Umbilical cord (tissue), 2 donors: ENCODE data around the gene SEC62. TPM values are rescaled to one million over a fixed set of nuclear protein-coding genes. Genes with fewer than 3 reads are reported as not detected.

Experiments
- DNase-seq: peaks from one replicate; pipeline ENCODE4 v3.0.0-alpha.2; 2015; ENCODE audit warnings: low spot score
- total RNA-seq: library from RNA; depleted of rRNA; stranded (reverse); fragments of >200 nt; gene quantifications from one replicate; pipeline ENCODE4 v1.2.3, GENCODE V29; 2014; ENCODE audit warnings: low replicate concordance; ENCODE audit not compliant: insufficient read depth

Gene SEC62, protein sequence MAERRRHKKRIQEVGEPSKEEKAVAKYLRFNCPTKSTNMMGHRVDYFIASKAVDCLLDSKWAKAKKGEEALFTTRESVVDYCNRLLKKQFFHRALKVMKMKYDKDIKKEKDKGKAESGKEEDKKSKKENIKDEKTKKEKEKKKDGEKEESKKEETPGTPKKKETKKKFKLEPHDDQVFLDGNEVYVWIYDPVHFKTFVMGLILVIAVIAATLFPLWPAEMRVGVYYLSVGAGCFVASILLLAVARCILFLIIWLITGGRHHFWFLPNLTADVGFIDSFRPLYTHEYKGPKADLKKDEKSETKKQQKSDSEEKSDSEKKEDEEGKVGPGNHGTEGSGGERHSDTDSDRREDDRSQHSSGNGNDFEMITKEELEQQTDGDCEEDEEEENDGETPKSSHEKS
- 48.9 TPM for total RNA-seq

DNA sequence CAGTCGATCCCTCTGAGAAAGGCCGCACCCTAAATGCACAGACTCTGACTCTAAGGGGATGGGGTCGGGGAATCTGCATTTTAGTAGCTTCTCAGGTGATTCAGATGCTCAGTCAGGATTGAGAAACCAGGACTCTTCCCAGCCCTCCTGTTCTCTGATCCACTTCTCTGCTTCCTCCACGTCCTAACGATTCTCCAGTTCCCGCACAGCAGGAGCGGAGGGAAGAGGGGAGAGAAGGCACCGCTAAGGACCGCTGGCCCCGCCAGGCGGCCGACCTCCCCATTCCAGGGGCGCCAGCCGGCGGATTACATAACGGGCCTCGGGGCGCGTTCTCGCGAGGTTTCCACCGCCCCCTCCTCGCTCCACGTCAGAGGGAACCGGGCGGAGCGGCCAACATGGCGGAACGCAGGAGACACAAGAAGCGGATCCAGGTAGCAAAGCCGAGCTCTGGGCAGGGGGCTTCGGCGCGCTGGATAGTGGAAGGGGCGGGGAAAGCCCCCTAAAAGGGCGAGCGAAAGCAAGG, at the start of gene SEC62:
Gene SEC62 (plus strand): TSS at position 380 of the 523 bp plus-strand sequence. CDS start 16 bp downstream, at position 396.
- peak; percentile 95 for DNase-seq

DNA sequence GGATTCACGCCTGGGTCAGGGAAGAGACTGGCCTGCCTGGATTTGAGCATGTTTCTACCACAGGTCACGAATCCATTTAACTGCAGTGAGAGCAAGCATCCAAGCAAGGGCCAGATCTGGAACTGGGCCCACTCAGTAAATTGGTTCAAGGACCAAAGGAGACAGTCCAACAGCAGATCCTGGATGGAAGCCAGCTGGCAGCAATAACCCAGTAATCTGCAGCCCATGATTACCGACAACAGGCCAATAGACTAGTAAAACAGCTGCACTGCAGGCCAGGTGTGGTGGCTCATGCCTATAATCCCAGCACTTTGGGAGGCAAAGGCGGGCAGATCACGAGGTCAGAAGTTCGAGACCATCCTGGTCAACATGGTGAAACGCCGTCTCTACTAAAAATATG, 43.4 kb upstream of the SEC62 start:
- no peak for DNase-seq

DNA sequence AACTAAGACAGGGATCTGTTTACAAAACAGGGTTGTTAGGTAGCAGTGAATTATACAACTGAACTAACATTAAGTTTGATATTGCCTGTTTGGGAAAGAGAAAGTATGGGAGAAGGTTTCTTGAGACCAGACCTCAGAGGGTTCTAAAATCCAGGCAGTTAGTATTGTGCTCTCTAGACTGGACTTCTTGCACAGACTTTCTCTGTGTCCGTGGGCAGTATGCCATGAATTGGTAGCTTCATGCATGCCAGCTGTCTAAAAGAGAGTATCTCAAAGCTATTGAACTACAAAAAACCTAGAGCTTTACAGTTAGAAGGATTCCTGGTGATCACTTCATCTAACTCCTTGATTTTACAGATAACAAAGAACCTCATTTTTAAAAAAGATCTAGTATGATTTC, 42.8 kb upstream of the SEC62 start:
- DNase-seq, result no peak

DNA sequence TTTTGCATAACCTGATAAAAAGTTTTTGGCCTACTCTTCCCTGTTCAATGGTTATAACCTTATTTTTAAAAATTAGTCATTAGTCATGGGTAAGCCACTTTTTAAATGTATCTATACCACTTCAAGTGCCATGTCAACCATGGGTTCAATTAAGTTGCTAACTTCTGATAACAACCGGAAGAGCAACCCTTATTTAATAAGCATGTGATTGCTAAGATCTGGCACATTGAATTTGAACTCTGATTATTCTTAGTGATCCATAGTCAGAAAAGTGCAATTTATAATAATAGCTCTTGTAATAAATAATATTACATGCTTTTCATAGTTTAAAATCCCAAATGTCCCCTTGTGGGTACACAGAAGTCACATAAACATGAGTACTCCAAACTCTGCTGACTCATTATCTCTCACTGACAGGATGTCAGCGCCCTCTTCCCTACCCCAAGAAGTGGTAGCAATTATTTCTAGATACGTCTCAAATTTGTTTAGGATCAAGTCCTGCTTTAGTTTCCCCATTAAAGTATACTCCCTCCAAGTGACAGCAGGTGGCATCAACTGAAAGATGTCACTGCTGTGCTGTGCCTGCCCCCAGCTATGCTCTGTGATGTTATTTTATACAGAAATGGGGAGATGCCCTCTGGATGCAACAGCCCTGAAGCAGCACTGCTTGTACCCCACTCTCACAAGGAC, 36.6 kb upstream of the SEC62 start:
- no peak for DNase-seq

DNA sequence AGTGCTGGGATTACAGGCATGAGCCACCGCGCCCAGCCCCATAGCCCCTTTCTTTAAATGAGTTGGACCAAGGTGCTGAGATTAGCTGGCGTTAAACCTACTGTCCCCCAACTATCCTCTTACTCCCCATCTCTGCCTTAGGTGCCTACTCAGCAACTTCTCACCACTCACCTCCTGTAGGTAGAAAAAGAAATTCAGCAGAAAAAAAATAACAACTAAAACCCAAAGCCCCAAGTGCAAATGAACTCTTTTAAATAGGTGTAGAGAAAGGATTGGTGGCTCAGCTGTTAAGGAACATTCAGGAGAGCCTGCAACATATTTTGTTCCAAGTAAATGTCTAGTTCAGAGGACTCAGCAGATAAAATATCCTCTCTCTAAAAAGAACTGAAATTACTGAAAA, 35.8 kb upstream of the SEC62 start:
- DNase-seq, result no peak

DNA sequence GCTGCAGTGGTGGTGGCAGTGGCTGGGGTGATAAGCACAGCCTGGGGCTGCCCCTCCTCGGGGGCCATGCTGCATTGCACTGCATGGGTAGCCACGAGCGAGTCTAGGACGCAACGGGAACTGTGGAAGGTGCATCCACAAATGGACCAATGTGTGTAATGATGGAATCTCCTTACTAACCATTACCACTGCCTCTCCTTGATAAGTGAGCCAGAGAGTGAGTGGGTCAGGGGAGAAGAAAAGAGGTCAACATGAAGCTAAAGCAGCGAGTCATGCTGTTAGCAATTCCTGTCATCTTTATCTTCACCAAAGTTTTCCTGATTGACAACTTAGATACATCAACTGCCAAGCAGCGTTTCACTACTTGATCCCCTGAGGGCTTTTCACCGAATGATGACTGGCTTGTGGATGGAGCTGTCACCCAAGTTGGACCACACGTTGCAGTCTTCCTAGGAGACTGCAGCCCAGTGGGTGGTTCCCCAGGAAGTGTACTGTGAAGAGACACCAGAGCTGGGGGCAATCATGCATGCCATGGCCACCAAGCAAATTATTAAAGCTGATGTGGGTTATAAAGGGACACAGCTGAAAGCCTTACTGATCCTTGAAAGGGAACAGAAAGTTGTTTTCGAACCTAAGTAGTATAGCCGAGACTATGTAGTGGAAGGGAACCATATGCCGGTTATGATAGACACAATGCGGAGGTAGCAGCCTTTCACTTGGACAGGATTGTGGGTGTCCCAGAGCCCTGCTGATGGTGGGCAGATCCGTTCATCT, 34.7 kb upstream of the SEC62 start:
- no peak for DNase-seq

DNA sequence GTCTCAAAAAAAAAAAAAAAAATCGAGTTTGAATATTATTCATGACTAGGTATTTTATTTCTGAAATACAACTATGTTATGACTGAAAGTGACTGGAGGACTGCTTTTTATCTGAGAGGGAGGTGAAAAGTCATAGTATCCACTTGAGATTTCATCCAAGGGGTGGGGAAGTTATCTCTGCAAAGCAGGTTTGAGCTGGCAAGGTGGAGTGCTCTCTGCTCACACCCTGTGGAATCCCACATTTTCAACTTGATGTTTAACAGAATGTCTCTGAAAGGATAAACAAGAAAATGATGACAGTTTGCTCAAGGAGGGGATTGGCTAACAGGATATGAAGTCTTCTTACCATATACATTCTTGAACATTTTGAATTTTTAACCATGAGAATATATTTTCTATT, 27.3 kb upstream of the SEC62 start:
- DNase-seq, result no peak

DNA sequence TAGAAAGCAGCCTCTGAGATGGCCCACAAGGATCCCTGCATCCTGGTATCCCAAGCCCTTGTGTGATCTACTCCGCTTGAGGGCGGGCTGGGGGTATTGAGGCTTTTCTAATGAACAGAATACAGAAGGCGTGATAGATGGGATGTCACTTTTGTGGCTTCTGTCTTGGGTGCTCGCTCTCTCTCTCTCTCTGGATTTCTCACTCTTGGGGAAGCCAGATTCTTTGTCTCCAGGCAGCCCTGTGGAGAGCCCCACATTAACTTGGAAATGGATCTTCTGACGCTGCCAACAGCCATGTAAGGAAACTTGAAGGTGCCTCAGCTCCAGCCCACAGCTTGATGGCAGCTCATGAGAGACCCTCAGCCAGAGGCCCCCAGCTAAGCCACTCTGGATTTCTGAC, 26.9 kb upstream of the SEC62 start:
- DNase-seq, result no peak

DNA sequence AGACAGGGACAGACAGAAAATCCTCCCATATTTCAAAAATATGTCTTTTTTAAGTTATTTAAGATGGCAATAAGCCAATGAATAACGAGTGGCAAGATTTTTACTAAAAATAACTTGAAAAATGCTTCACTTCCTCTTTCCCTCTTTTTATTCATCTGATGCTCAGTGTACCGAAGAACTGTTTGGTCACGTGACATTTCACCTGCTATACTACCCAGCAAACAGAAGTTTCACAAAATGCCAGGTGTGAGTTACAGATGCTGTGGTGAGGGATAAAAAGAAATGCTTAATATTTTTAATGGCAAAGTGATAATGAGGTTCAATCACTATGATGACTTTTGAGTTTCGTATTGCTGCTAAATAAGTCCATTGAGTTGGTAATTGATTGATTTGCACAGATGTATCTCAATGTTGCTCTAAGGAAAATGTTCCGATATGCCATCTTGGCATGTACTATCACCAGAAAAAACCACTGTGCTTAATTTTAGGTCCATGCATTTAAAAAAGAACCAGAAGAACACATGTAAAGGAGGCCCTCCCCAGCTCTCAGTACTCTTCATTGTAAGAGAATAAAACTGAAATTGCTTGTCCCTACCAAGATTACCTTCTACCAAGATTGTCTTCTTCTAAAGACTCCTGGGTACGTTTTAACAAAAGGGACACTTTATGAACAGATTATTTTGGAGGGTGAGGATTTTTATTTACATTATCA, 26.0 kb upstream of the SEC62 start:
- no peak for DNase-seq

DNA sequence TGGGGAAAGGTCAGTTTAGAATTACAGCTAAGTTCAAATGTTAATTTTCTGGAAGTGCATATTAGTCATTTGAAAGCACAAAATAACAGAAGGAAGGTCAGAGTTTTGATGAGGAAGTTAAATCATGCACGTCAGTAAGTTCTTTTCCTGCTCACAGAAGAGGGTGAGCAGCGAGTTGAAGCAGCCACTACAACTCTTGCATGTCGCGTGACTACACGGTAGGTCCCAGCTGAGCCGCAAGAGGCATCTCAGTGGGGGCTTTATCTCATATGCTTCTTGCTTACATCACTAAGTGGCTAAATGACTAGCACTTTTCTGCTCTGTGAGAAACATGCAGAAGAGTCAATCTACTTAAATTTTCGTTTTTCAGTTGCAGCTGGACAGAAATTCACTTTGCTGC, 21.3 kb upstream of the SEC62 start:
- no peak for DNase-seq

DNA sequence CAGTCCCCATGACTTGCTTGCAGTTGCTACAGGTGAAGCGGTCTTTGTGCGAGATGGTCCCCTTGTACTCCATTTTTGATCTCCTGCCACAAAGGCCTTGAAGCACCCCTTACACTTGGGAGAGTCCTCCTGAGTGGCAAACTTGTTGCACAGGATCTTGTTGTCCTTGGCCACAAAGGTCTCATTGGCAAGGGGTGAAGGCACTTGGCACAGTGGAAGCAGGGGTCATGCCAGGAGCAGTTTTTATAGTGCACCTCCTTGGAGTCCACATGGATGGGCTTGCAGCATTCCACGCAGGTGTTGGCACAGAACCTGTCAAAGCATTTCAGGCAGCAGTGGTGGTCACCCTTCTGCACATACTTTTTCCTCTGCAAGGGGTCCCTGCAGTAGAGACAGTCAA, 20.3 kb upstream of the SEC62 start:
- DNase-seq, result no peak

DNA sequence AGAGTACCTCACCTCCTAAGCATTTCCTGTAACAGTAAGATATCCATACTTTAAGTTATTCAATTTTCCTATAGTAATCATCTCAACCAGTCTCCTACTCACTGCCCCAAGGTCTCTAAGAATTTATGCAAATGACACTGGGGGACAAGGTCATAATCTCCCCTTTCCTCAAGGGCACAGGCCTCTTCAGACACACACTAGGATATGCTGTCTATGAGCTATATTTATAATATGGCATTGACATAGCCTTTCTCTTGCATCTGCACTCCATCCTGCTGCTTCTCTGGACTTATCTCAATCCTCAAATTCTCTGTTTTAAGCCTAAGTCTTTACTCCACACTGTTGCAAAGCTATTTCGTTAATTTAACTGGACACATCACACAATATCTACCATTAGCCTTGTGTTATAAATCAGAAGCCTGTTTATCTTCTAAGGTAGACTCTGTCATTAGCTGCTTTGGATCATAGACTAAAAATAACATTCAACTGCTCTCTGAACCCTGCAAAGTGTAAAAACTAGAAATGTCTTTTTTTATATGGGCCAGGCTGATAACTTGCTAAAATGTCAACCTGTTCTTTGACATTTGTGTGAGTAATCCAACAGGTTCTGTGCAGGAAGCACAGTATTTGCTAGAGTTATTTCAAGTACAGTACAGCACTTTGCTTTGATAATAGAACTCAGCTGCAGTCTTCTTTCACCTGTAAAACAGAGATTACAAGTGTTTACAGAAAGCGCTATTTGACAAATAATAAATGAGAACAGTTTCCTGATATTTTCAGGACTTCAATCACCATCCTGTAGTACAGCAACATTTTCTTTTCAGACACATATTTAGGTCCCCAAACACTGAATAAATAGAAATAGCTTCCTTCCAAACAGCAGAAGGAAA, 17.8 kb upstream of the SEC62 start:
- DNase-seq, result peak; percentile 42

DNA sequence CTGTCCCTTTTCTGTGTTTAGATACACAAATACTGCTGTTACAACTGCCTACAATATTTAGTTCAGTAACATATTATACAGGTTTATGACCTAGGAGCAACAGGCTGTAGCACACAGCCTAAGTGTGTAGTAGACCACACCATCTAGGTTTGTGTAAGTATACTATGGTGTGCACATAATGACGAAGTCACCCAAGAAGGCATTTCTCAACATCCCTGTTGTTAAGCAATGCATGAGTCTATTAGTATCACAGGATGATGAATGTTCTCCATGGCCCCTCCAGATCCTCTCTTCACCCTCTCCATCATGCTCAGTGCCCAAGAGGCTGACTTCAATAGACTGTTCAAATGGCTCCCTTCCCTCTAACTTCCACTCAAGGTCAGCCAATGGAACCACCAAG, 14.6 kb upstream of the SEC62 start:
- no peak for DNase-seq

DNA sequence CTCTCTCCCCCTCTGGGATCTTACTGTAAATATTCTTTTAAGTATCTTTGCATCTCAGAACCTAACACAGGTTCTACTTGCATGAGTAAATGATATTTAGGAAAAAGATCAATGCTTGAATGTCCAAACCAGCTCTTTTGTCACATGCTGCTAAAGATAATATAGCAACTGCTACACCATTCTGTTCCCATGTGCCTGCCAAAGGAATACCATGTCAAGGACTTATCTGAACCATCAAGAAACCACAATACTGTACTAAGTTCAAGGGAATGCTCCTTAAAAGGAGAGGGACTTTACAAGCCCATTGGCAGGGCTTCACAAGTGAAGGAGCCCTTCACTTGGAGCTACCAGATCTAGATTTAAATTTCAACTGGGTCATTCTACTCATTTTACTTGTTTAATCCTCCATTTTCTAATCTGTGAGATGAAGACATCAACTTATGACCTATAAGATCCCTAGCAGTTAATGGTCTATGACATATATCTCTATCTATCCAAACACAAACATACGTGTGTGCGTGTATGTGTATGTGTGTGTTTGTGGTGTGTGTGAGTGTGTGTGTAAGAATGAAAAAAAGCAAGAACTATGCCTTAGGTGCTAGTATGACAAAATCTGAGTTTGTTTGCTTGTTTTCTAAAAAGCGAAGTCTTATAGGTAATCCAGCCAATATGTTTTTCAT, 13.0 kb upstream of the SEC62 start:
- no peak for DNase-seq

DNA sequence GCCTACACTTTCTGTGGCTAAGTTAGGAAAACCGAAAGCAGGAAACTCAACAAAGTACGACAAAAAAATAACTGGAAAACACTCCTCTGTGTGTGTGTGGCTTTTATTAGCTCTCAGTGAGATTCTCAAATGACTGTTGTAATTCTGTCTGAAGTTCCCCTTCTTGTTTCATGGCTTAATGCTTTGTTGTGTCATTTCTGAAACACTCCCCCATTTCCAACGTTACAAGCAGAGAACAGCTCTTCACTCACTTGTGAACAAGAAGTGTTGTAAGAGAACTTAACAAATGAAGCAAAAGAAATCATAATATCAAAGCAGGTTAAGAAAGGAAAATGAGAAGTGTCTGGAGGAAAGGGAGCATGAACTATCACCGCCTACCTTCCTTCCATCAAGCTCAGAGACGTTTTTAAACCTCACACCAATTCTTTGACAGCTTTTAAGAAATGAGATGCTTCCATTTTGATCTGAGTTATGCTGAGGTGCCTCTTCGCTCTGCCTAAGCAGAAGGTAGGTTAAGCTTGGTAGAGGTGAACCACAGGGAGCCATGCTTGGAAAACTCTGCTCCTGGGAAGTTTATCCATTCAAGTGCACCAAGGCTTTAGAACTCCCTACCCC, 12.4 kb upstream of the SEC62 start:
- DNase-seq, result no peak

DNA sequence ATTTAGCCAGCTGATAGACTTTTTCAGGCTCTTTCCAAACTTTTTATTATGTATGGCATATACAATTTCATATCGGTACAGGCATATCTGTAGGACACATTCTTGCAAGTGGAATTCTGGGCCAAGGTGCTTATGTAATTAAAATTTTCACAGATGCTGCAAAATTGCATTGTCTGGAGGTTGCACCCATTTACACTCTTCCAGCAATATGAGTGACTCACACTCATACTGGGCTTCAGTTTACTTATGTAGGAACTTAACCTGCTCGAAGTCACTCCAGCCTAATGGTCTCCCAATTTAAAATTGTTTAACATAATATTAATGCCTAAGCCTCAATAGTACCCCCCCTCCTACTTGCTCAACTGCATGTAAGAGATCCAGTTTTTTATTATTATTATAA, 11.2 kb upstream of the SEC62 start:
- no peak for DNase-seq

DNA sequence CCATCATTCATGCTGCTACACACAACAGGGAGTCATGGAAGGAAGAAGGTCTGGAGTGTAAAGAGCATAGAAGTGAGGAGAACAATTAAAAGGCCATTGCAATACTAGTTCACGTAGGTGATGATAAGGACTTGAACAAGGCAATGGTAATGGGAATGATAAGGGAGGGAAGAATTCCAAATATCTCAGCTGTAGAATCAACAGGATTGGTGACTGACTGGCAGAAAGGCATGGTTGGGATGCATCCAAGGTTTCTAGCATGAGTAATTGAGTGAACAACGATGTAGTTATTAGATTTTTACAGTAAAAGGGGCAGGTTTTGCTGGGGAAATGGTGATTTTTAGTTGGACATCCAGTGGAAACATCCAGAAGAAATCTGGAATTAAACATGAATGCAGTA, 2.4 kb upstream of the SEC62 start:
- DNase-seq, result no peak

DNA sequence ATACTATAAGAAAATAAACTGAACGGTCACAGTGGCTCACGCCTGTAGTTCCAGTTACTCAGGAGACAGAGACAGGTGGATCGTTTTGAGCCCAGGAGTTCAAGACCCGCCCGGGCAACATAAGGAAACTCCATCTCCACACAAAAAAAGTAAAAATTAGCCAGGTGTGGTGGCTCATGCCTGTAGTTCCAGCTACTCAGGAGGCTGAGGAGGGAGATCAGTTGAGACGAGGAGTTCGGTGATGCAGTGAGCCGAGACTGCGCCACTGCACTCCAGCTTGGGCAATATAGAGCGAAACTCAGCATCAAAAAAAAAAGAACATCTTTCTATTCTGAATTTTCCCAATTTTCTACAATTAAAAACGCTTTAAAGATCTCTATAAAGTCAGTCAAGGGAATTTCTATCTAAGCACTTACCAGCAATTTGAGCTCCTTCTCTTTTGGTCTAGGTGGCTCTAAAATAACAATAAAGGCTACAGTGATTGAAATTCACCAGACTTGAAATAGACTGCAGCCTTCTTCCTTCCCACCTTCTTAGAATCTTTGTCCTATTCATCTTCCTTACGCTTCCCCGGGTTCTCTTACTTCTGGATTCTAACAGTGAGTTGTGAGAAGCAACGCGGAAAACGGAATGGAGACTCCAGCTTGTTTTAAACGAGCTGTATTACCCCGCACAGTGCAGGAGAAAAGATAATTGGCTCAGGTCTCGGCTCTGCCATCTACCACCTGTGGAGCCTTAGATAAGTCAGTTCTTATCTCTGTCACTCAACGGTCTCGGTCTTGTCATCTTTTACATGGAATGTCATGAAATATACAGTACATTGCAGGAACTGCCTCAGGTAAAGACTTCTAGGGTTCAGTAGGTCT, 812 bp upstream of the SEC62 start:
- DNase-seq, result no peak
